Ramos (cell line): ENCODE results near the gene ZNF425.
"Not testable (repeated sequence)": the region's sequence is repeated elsewhere in the genome, so short reads cannot be mapped to it uniquely, and the experiment has no call there.

ENCODE experiments used
- in situ Hi-C: fragments of 300-500 bp; cut with MboI; formaldehyde crosslinking; loops from one replicate; pipeline ENCODE4 v1.14.3; 2022; ENCODE audit warnings: low sequenced_read_pairs; ENCODE audit not compliant: unreplicated experiment

The ZNF425 gene

GRCh38 chr7:149075286-149075685 is 50.8 kb downstream of the ZNF425 start:
- in situ Hi-C loops, result no loop called here

GRCh38 chr7:149074116-149074885 is 51.8 kb downstream of the ZNF425 start:
- in situ Hi-C loops, result no loop called here

GRCh38 chr7:149072438-149072775 is 53.7 kb downstream of the ZNF425 start:
- in situ Hi-C loops, result no loop called here

- in situ Hi-C loops, result no loop called here
Observed at GRCh38 chr7:149071641-149072437, 54.3 kb downstream of the ZNF425 start.

GRCh38 chr7:149071182-149071635 is 54.9 kb downstream of the ZNF425 start:
- in situ Hi-C loops, result no loop called here

- in situ Hi-C loops, result no loop called here
Observed at GRCh38 chr7:149070372-149071125, 55.6 kb downstream of the ZNF425 start.

GRCh38 chr7:149067869-149068268 is 58.3 kb downstream of the ZNF425 start:
- in situ Hi-C loops, result no loop called here

GRCh38 chr7:149063476-149063875 is 62.6 kb downstream of the ZNF425 start:
- in situ Hi-C loops, result no loop called here

GRCh38 chr7:149062217-149062899 is 63.8 kb downstream of the ZNF425 start:
- in situ Hi-C loops, result not testable (repeated sequence)

GRCh38 chr7:149060156-149060555 is 66.0 kb downstream of the ZNF425 start:
- in situ Hi-C loops, result no loop called here

GRCh38 chr7:149053885-149054284 is 72.2 kb downstream of the ZNF425 start:
- in situ Hi-C loops, result no loop called here

GRCh38 chr7:149053384-149053783 is 72.7 kb downstream of the ZNF425 start:
- in situ Hi-C loops, result no loop called here
